Panc1 (cell line): ENCODE data around the gene NSL1.
"Not testable (repeated sequence)": the region's sequence is repeated elsewhere in the genome, so short reads cannot be mapped to it uniquely, and the experiment has no call there.

ENCODE experiments used
- CTCF ChIP-seq: fragments of 450-650 bp; IDR thresholded peaks from 2 replicates; pipeline ENCODE4 v1.5.1; 2017; ENCODE audit warnings: mild to moderate bottlenecking
- POLR2AphosphoS5 ChIP-seq: IDR thresholded peaks from 2 replicates; pipeline ENCODE4 v1.6.1; 2012; ENCODE audit warnings: mild to moderate bottlenecking, low read depth, low read length, moderate library complexity
- SIN3A ChIP-seq: IDR thresholded peaks from 2 replicates; pipeline ENCODE4 v1.6.1; 2012; ENCODE audit warnings: low read depth, mild to moderate bottlenecking, low read length, moderate library complexity, borderline replicate concordance; ENCODE audit not compliant: insufficient read depth
- TCF7L2 ChIP-seq: IDR thresholded peaks from 2 replicates; pipeline ENCODE4 v1.6.1; 2011; ENCODE audit warnings: mild to moderate bottlenecking, low read depth, low read length, inconsistent platforms

DNA sequence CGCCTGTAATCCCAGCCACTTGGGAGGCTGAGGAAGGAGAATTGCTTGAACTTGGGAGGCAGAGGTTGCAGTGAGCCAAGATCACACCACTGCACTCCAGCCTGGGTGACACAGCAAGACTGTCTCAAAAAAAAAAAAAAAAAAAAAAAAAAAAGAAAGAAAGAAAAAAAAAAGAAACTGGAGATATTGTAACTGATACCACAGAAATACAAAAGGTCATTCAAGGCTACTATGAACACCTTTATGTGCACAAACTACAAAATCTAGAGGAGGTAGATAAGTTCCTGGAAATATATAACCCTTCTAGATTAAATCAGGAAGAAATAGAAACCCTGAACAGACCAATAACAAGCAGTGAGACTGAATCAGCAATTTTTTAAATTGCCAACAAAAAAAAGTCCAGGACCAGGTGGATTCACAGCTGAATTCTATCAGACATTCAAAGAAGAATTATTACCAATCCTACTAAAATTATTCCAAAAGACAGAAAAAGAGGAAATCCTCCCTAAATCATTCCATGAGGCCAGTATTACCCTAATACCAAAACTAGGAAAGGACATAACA lies 26.8 kb downstream of the NSL1 start:
- not testable (repeated sequence) for TF ChIP-seq CTCF, POLR2AphosphoS5, SIN3A, TCF7L2
